ENCODE results near the gene ZNF397.
"Not testable (repeated sequence)": the region's sequence is repeated elsewhere in the genome, so short reads cannot be mapped to it uniquely, and the experiment has no call there.

Gene ZNF397

GRCh38 chr18:35240664-35241447, at the start of gene ZNF397:
ZNF397 (plus strand) TSS chr18:35241034; CDS start chr18:35242471, 1,437 bp downstream.
- Histone ChIP-seq H3K4me3 (peak within 1 kb of the TSS; percentile 67 to 80 (median 72)), H3K27ac (peak within 1 kb of the TSS; percentile 87 to 99 (median 97))

GRCh38 chr18:35191698-35192025, 49.2 kb upstream of the ZNF397 start:
- H3K27ac ChIP-seq = no peak overlapping the region

GRCh38 chr18:35192415-35192814, 48.4 kb upstream of the ZNF397 start:
- no peak overlapping the region for H3K27ac ChIP-seq
- H3K4me3 ChIP-seq = no peak overlapping the region

More at GRCh38 chr18:35191698-35192025, 49.2 kb upstream of the ZNF397 start:
- H3K4me3 ChIP-seq = no peak overlapping the region

GRCh38 chr18:35193316-35193715, 47.5 kb upstream of the ZNF397 start:
- H3K4me3 ChIP-seq = no peak overlapping the region
- H3K27ac ChIP-seq = no peak overlapping the region

GRCh38 chr18:35197296-35197695, 43.5 kb upstream of the ZNF397 start:
- no peak overlapping the region for H3K4me3 ChIP-seq
- H3K27ac ChIP-seq = no peak overlapping the region

GRCh38 chr18:35201256-35201931, 39.4 kb upstream of the ZNF397 start:
- no peak overlapping the region for H3K27ac ChIP-seq
- no peak overlapping the region for H3K4me3 ChIP-seq

GRCh38 chr18:35203067-35203466, 37.8 kb upstream of the ZNF397 start:
- Histone ChIP-seq H3K27ac (peak overlapping the region in 1 of 21 experiments; percentile 2), H3K4me3 (no peak overlapping the region)

GRCh38 chr18:35205199-35205712, 35.6 kb upstream of the ZNF397 start:
- no peak overlapping the region for H3K4me3 ChIP-seq
- H3K27ac ChIP-seq = no peak overlapping the region

- H3K4me3 ChIP-seq, H3K27ac ChIP-seq: not testable (repeated sequence)
Measured at GRCh38 chr18:35205746-35206458, 34.9 kb upstream of the ZNF397 start.

GRCh38 chr18:35215026-35215425, 25.8 kb upstream of the ZNF397 start:
- Histone ChIP-seq H3K27ac (no peak overlapping the region), H3K4me3 (no peak overlapping the region)

- not testable (repeated sequence) for H3K27ac ChIP-seq, H3K4me3 ChIP-seq
Measured at GRCh38 chr18:35216611-35217010, 24.2 kb upstream of the ZNF397 start.

- H3K4me3 ChIP-seq, H3K27ac ChIP-seq: not testable (repeated sequence)
Measured at GRCh38 chr18:35219331-35219730, 21.5 kb upstream of the ZNF397 start.

GRCh38 chr18:35220424-35220823, 20.4 kb upstream of the ZNF397 start:
- H3K4me3 ChIP-seq = no peak overlapping the region
- H3K27ac ChIP-seq = no peak overlapping the region

GRCh38 chr18:35223797-35224196, 17.0 kb upstream of the ZNF397 start:
- Histone ChIP-seq H3K4me3 (no peak overlapping the region), H3K27ac (no peak overlapping the region)

- H3K4me3 ChIP-seq = no peak overlapping the region
- no peak overlapping the region for H3K27ac ChIP-seq
Measured at GRCh38 chr18:35227254-35227653, 13.6 kb upstream of the ZNF397 start.

GRCh38 chr18:35231052-35231451, 9.8 kb upstream of the ZNF397 start:
- Histone ChIP-seq H3K27ac (no peak overlapping the region), H3K4me3 (no peak overlapping the region)

- no peak overlapping the region for H3K4me3 ChIP-seq
- no peak overlapping the region for H3K27ac ChIP-seq
Measured at GRCh38 chr18:35236571-35237363, 4.1 kb upstream of the ZNF397 start.

- no peak overlapping the region for H3K4me3 ChIP-seq
- no peak overlapping the region for H3K27ac ChIP-seq
Measured at GRCh38 chr18:35239314-35239713, 1.5 kb upstream of the ZNF397 start.

- peak overlapping the region; percentile 67 to 80 (median 72) for H3K4me3 ChIP-seq
- H3K27ac ChIP-seq = peak overlapping the region; percentile 75 to 99 (median 97)
Measured at GRCh38 chr18:35241448-35241804, 592 bp downstream of the ZNF397 start.

- Histone ChIP-seq H3K27ac (peak overlapping the region in 1 of 21 experiments; percentile 13), H3K4me3 (no peak overlapping the region)
Measured at GRCh38 chr18:35242426-35242825, 1.6 kb downstream of the ZNF397 start.
